ENCODE measurements around the gene RNF13.

The RNF13 gene

DNA sequence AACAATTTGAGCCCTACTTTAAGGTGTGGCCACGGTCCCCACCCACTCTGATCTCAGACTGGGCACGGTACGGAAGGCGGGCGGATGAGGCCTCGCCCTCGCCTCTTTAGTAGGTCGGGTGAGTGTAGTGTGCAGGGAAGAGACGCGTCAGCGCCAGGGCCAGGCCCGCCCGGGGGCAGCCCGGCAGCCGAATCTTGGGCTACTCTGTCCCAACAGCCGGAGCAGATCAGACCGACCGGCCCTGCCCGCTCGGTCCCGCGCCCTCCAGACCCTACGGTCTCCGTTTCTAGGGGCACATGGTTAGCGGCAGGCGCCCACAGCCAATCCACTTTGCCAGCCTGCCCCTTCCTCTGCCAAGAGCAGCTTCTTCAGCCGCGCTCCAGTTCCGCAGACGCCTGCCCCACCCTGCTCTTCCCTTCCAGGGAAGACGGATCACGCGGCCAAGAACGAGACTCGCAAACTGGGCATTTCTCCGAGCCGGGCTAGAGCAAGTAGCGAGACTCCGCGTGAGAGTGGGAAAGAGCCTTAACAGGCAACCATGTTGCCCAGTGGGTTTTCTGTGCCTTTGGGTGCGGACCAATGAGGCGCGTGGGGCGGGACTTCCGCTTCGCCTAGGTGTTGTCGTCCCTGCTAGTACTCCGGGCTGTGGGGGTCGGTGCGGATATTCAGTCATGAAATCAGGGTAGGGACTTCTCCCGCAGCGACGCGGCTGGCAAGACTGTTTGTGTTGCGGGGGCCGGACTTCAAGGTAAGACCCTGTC, at the start of gene RNF13:
TSS of gene RNF13 (plus strand) at position 610 of the 761 bp plus-strand sequence. CDS start 32,812 bp downstream, outside the sequence.
- DNase-seq, result peak; percentile 97

- DNase-seq, result no peak
Observed at GRCh38 chr3:149763565-149764195, 49.3 kb upstream of the RNF13 start.

- no peak for DNase-seq
Observed at GRCh38 chr3:149764302-149764701, 48.7 kb upstream of the RNF13 start.

- DNase-seq, result no peak
Observed at GRCh38 chr3:149765762-149766334, 47.2 kb upstream of the RNF13 start.

- no peak for DNase-seq
Observed at GRCh38 chr3:149767720-149768119, 45.3 kb upstream of the RNF13 start.

DNA sequence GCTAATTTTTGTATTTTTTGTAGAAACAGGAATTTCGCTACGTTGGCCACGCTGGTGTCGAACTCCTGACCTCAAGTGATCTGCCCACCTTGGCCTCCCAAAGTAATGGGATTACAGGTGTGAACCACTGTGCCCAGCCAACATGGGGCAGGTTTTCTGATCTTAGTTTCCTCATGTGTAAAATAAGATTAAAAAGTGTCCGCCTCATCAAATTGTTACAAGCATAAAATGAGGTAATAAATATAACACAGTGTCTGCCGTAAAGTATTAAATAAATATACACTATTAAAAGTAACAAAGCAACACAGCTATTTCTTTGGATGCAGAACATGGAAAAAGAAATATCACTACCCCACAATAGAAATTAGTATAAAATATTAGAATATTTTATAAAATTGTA, 44.3 kb upstream of the RNF13 start:
- DNase-seq, result no peak

- DNase-seq, result no peak
Observed at GRCh38 chr3:149770246-149770645, 42.8 kb upstream of the RNF13 start.

DNA sequence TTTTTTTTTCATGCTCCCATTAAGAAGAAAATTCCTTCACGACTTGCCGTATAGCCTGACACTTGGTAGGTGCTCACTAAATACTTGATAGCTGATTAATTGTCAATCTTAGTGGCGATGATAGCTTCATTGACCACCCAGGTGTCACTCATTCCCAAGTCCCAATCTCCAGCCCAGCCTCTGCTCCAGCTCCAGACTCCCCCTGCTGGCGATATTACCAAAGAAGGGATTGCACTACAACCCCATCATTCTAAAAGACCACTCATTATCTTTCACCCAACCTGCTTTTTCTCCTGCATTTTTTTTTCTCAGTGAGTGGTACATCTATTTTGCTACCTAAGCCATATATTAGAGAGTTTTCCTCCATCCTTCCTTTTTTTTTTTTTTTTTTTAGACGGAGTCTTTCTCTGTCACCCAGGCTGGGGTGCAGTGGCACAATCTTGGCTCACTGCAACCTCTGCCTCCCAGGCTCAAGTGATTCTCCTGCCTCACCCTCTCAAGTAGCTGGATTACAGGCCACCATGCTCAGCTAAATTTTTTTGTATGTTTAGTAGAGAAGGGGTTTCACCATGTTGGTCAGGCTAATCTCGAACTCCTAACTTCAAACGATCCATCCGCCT, 41.3 kb upstream of the RNF13 start:
- peak; percentile 51 for DNase-seq

DNA sequence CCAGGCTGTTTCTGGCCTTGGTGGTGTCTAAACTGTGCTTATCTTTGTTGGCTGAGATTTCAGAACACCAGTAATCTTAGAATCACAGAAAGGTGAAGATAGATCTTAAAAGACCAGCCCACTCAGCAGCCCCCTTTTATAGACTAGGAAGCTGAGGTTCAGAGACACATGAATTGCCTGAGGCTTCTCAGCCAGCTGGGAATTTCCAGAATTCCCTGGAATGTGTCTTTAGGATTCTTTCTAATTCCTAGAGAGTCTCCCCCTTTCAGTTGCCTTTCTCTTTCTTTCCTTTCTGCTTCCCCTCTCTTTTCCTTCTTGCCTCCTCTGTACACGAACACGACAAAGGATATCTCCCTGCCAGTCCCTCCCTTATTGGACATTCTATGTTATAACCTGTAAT, 40.2 kb upstream of the RNF13 start:
- no peak for DNase-seq

- DNase-seq, result no peak
Observed at GRCh38 chr3:149776170-149776569, 36.8 kb upstream of the RNF13 start.

DNA sequence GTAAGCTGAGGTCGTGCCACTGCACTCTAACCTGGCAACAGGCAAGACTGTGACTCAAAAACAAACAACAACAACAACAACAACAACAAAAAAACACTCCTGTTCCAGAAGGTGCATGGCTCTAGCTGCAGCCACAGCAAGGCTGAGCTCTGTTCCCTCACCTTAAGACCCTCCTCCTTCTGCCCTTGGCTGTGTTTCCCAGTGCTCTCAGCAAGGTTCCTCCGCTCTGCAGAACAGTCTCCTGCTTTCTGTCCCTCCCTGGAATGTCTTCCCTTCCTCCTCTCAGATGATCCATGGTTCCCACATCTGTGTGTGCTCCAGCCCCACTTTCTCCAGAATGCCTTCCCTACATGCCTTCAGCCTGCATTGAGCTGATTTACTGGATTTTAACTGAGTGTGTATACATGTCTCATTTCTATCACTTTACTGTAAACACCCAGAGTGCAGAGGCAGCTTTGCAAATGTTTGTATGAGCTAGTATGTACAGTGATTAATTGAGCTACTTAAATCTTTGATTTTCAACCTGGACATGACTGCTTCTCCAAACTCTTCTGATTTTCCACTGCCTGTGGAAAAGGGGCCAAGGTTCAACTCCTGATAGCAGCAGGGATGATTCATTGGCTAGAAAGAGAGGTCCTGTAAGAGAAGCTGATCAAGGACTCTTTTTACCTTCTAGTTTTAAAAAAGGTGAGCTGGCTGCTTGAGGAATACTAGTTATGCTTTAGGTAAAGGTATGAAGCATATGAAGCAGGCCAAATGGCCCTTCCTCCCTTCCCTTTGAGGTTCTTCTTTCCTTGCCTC, 35.4 kb upstream of the RNF13 start:
- DNase-seq, result no peak

- DNase-seq, result no peak
Observed at GRCh38 chr3:149781211-149781610, 31.8 kb upstream of the RNF13 start.

DNA sequence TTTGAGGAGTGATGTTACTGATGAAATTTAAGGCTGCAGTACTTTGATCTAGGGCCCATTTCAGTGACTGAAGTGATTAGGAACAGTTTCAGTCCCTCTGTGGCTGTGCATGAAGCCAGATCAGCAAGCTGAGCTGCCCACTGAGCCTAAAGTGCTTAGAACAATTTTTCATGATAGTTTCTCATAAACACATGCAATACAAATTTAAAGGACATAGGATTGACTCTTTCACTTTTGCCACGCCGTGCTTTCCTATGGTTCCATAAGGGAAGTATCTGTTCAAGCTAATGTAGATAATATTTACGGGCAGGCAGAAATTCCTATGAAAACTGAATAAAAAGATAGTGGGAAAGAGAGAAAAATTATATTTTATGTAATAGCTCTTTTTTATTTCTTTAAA, 31.3 kb upstream of the RNF13 start:
- no peak for DNase-seq

DNA sequence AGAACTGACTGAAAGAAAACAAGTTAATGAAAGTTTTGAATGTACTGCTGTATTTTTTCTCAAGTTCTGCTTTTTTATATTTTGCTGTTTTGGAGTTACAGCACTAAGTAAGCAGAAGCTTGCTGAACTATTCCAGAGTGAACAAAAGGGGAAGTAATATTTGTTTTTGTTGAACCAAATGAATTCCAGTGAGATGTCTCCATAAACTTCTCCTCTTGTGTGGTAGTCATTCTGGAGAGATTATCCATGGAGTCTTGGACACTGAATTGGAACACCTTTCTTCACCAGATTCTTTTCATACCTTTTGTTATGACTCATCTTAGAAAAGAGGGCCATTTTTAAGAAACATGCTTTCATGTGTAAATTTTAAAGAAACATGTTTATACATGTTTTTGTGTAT, 29.4 kb upstream of the RNF13 start:
- DNase-seq, result no peak

DNA sequence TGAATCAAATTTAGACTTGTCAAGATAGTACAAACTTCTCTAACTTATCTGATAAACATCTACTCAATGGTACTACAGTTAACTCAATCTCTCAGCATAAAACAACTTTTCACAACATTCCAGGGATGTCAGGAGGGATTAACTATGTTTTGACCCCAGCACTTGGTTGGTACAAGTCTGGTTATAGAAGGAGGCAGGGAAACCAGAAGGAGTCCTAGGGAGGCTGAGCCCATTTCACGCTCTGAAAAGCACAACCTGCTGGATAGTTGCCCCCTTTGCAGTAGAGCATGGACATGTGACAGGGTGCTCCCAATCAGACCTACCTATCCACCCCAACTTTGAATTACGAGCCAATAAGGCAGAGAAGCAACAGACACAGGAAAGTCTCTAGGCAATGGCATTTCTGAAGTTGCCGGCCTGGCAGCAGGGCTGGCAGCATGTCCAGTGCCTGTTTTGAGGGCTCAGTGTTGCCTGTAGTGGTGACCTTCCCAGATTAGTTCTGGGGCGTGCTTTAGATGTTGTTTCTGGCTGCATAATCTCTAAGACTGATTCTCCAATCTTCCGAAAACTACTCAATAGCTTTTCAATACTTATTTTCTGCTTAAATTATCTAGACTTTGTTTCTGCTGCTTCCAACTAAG, 28.8 kb upstream of the RNF13 start:
- DNase-seq, result no peak

DNA sequence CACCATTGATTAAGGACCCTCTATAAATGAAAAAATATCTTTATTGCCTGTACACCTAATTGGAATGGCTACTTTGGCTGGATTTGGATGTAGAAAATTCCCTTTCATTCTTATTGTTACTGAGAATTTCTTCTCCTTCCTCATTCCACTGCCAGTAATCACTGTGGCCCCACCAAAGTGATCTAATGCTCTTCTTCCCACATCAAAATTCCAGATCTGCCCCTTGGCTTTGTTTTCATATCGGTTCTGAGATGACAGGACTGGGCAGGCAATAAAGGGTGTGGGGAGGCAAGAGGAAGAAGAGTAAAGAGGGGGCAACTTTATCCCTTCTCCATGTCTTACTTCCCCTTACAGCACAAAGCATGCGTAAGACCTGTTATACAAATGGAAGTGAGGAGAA, 22.7 kb upstream of the RNF13 start:
- DNase-seq, result no peak

DNA sequence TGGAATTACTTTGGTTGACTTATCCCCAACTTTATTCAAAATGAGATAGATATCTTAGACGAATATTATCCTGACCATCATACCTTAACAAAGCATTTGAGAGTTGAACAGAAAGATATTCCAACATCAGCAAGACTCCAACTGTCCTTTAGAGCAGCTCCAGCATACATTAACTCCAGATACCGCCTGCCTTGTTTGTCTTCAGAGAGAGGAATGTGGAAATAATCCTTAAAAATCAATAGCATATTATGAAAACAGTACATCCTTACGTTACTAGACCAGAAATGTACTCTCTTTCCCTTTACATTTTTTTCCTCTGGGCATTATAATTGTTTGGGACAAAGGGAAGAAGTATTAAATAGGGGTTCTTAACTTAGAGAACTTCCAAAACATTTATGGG, 22.3 kb upstream of the RNF13 start:
- DNase-seq, result no peak

DNA sequence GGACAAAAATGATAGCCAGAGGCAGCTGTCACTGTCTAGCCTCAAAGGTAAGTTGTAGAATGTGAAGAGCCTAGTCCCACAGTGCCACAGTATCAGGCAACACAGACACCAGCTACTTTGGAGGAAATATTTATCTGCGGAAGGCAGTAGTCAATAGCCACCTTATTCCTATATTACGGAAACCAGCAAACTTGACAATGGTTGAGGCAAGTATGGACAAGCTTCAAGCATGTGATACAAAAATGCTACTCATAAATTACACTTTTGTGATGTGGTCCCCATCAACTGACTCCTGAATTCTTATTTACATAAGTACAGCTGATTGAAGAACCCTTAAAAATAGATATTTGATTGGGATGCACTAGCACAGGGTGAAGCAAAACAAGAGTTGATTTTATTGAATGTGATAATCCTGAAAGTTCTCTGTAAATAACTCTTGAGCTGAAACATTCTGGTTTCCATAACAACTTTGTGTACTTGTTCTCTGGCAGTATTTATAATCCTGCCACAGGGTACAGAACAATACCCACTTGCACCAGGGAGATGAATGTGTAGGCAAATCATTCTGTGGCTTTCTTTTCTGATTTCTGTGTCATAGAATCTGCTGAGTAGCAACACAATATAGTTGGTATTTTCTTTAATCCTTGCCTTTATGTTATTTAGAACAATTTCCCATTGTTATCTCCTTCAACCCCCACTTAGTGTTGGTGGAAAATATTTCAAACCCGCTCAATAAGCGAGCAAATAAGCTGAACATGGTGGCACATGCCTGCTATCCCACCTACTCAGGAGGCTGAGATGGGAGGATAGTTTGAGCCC, 20.4 kb upstream of the RNF13 start, which contains the start of gene ANKUB1:
TSS of gene ANKUB1 (minus strand) at position 103 of the 819 bp plus-strand sequence. CDS start 188 bp downstream, outside the sequence.
- DNase-seq, result no peak

DNA sequence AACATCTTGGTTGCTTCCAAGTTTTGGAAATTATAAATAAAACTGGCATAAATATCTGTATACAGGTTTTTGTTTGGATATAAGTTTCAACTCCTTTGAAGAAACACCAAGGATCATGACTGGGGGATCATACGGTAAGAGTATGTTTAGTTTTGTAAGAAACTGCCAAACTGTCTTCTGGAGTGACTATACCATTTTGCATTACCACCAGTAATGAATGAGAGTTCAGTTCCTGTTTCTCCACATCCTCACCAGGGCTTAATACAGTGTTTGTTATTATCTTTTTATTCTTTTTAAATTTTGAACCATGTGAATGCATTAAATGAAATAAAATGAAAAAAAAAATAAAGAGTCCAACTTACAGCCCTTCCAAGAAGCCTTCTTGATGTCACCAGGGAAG, 17.0 kb upstream of the RNF13 start:
- DNase-seq, result no peak

GRCh38 chr3:149800693-149801092, 12.3 kb upstream of the RNF13 start:
- DNase-seq, result no peak

DNA sequence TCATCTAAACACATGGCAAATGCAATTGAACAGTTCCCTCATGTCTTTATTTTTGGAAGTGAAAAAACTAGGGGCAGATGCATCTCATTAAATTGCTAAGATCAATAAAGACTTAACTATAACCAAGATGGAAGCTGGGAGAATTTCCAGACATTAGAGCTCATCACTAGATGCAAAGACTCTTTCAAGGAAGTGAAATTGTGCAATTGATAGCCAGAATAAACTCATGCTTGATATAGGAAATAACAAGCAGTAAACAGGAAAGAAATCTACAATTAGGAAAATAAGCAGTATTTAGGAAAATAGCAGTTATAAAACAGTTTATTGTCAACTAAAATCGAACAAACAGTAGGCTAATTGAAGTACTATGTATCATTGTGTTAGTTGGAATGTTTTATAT, 11.8 kb upstream of the RNF13 start:
- DNase-seq, result no peak
